Measurements from ENCODE around the gene TMEM150B.

TMEM150B gene

GRCh38 chr19:55304279-55304978, 20.7 kb downstream of the TMEM150B start:
- Histone ChIP-seq H3K27ac (ENCODE audit: low read length) (no peak overlapping the region), H2AFZ (ENCODE audit: low read depth, low read length) (no peak overlapping the region), H3K9me3 (ENCODE audit: insufficient read depth, low read length, severe bottlenecking) (no peaks in the 10 kb centered on the region), H3K9ac (ENCODE audit: low read depth, low read length) (no peak overlapping the region), H3K27me3 (ENCODE audit: insufficient read depth, low read length, poor library complexity) (no peaks in the 10 kb centered on the region), H3K4me3 (ENCODE audit: low read depth in 1 of 2, low read length in 2 of 2) (no peak overlapping the region), H3K4me1 (ENCODE audit: insufficient read depth, low read length) (peaks cover 26% of the 10 kb centered on the region), H3K36me3 (ENCODE audit: insufficient read depth, low read length) (peaks cover 35% of the 10 kb centered on the region), H3K79me2 (ENCODE audit: insufficient read depth, low read length) (peaks cover 14% of the 10 kb centered on the region), H4K20me1 (ENCODE audit: insufficient read depth, low read length) (no peaks in the 10 kb centered on the region), H3K4me2 (ENCODE audit: insufficient read depth, low read length) (no peak overlapping the region)
- ATAC-seq (ENCODE audit: insufficient read depth, low read depth) (peak; percentile 45; the same call in 1 of the 3 replicates), DNase-seq (peak; percentile 56)
- no peak for TF ChIP-seq EZH2 (IDR thresholded peaks at IDR 0.05; ENCODE audit: borderline replicate concordance, low read depth, low read length, severe bottlenecking)
- TF ChIP-seq, protein P1, sequence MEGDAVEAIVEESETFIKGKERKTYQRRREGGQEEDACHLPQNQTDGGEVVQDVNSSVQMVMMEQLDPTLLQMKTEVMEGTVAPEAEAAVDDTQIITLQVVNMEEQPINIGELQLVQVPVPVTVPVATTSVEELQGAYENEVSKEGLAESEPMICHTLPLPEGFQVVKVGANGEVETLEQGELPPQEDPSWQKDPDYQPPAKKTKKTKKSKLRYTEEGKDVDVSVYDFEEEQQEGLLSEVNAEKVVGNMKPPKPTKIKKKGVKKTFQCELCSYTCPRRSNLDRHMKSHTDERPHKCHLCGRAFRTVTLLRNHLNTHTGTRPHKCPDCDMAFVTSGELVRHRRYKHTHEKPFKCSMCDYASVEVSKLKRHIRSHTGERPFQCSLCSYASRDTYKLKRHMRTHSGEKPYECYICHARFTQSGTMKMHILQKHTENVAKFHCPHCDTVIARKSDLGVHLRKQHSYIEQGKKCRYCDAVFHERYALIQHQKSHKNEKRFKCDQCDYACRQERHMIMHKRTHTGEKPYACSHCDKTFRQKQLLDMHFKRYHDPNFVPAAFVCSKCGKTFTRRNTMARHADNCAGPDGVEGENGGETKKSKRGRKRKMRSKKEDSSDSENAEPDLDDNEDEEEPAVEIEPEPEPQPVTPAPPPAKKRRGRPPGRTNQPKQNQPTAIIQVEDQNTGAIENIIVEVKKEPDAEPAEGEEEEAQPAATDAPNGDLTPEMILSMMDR (IDR thresholded peaks at IDR 0.05; ENCODE audit: borderline replicate concordance, extremely low read depth, low read length, poor library complexity, severe bottlenecking), result no peak

DNA sequence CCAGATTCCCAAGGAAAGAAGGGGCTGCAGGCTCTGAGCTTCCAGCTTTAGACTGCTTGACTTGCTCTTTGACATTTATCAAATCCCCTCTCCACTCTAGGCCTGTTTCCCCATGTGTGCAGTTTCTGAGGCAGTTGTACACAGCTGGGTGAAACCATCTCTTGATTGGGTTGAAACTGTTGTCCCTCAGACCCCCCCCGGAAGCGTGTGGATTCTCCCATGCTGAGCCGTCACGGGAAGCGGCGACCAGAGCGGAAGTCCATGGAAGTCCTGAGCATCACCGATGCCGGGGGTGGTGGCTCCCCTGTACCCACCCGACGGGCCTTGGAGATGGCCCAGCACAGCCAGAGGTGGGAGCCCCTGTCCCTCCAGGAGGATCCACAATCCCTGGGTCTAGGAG, 21.7 kb downstream of the TMEM150B start:
- ATAC-seq (ENCODE audit: insufficient read depth, low read depth) (no peak), DNase-seq (no peak)
- no peak overlapping the region for H3K27ac ChIP-seq (ENCODE audit: low read length)
- H3K79me2 ChIP-seq (ENCODE audit: insufficient read depth, low read length), result peaks cover 14% of the 10 kb centered on the region
- no peak overlapping the region for H3K4me3 ChIP-seq (ENCODE audit: low read depth in 1 of 2, low read length in 2 of 2)
- H3K9ac ChIP-seq (ENCODE audit: low read depth, low read length), result no peak overlapping the region
- H3K36me3 ChIP-seq (ENCODE audit: insufficient read depth, low read length), result peaks cover 29% of the 10 kb centered on the region
- H4K20me1 ChIP-seq (ENCODE audit: insufficient read depth, low read length), result no peaks in the 10 kb centered on the region
- no peaks in the 10 kb centered on the region for H3K27me3 ChIP-seq (ENCODE audit: insufficient read depth, low read length, poor library complexity)
- H3K4me1 ChIP-seq (ENCODE audit: insufficient read depth, low read length), result peaks cover 26% of the 10 kb centered on the region
- no peak overlapping the region for H3K4me2 ChIP-seq (ENCODE audit: insufficient read depth, low read length)
- no peak overlapping the region for H2AFZ ChIP-seq (ENCODE audit: low read depth, low read length)
- no peaks in the 10 kb centered on the region for H3K9me3 ChIP-seq (ENCODE audit: insufficient read depth, low read length, severe bottlenecking)
- TF ChIP-seq EZH2 (IDR thresholded peaks at IDR 0.05; ENCODE audit: borderline replicate concordance, low read depth, low read length, severe bottlenecking), result no peak
- TF ChIP-seq, protein P1 (IDR thresholded peaks at IDR 0.05; ENCODE audit: borderline replicate concordance, extremely low read depth, low read length, poor library complexity, severe bottlenecking), result no peak

DNA sequence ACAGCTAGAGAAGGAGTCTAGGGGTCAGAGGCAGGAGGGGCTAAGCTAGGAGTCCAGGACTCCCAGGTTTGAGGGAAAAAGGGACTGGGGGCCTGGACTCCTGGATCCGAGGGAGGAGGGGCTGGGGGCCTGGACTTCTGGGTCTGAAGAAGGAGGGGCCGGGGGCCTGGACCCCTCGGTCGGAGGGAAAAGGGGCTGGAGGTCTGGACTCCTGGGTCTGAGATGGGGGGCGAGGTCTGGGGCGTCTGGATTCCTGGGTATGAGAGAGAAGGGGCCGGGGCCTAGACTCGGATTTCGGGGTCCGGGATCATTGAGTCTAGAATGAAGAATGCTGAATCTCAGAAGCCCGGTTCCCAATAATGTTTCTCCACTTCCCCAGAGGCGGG, 22.8 kb downstream of the TMEM150B start:
- DNase-seq (no peak), ATAC-seq (ENCODE audit: insufficient read depth, low read depth) (no peak)
- Histone ChIP-seq H3K4me2 (ENCODE audit: insufficient read depth, low read length) (peak overlapping the region; percentile 92), H3K4me1 (ENCODE audit: insufficient read depth, low read length) (peaks cover 26% of the 10 kb centered on the region), H3K27me3 (ENCODE audit: insufficient read depth, low read length, poor library complexity) (no peaks in the 10 kb centered on the region), H2AFZ (ENCODE audit: low read depth, low read length) (peak overlapping the region; percentile 99), H3K27ac (ENCODE audit: low read length) (peak overlapping the region; percentile 96), H3K4me3 (ENCODE audit: low read depth in 1 of 2, low read length in 2 of 2) (peak overlapping the region; percentile 74 to 93), H4K20me1 (ENCODE audit: insufficient read depth, low read length) (no peaks in the 10 kb centered on the region), H3K9me3 (ENCODE audit: insufficient read depth, low read length, severe bottlenecking) (no peaks in the 10 kb centered on the region), H3K36me3 (ENCODE audit: insufficient read depth, low read length) (peaks cover 29% of the 10 kb centered on the region), H3K79me2 (ENCODE audit: insufficient read depth, low read length) (peaks cover 14% of the 10 kb centered on the region), H3K9ac (ENCODE audit: low read depth, low read length) (peak overlapping the region; percentile 92)
- no peak for TF ChIP-seq EZH2 (IDR thresholded peaks at IDR 0.05; ENCODE audit: borderline replicate concordance, low read depth, low read length, severe bottlenecking)
- TF ChIP-seq, protein P1 (IDR thresholded peaks at IDR 0.05; ENCODE audit: borderline replicate concordance, extremely low read depth, low read length, poor library complexity, severe bottlenecking), result no peak

All from DND-41 (cell line).